ENCODE results near the gene ATG2A.
"Not testable (repeated sequence)": the region's sequence is repeated elsewhere in the genome, so short reads cannot be mapped to it uniquely, and the experiment has no call there.

Gene ATG2A

GRCh38 chr11:64854534-64855502 lies 62.2 kb downstream of the ATG2A start:
- no peak for DNase-seq (ENCODE audit: low read depth in 2 of 2)

GRCh38 chr11:64854157-64854533 lies 62.9 kb downstream of the ATG2A start:
- DNase-seq (ENCODE audit: low read depth in 2 of 2) = no peak

GRCh38 chr11:64853709-64854108 lies 63.3 kb downstream of the ATG2A start:
- DNase-seq (ENCODE audit: low read depth in 2 of 2) = no peak

GRCh38 chr11:64852804-64853509 lies 64.1 kb downstream of the ATG2A start:
- no peak for DNase-seq (ENCODE audit: low read depth in 2 of 2)

GRCh38 chr11:64851831-64852351 lies 65.1 kb downstream of the ATG2A start:
- DNase-seq (ENCODE audit: low read depth in 2 of 2) = no peak

GRCh38 chr11:64850979-64851567 lies 65.9 kb downstream of the ATG2A start:
- peak in 1 of 2 donors; percentile 45 for DNase-seq (ENCODE audit: low read depth in 2 of 2)

- DNase-seq (ENCODE audit: low read depth in 2 of 2) = no peak
Measured at GRCh38 chr11:64849598-64850356, 67.2 kb downstream of the ATG2A start.

GRCh38 chr11:64848826-64849597 lies 68.0 kb downstream of the ATG2A start:
- DNase-seq (ENCODE audit: low read depth in 2 of 2) = no peak

GRCh38 chr11:64848214-64848825 lies 68.7 kb downstream of the ATG2A start:
- no peak for DNase-seq (ENCODE audit: low read depth in 2 of 2)

GRCh38 chr11:64846998-64847666 lies 69.9 kb downstream of the ATG2A start:
- DNase-seq (ENCODE audit: low read depth in 2 of 2) = peak; percentile 94 to 96

- DNase-seq (ENCODE audit: low read depth in 2 of 2) = not testable (repeated sequence)
Measured at GRCh38 chr11:64845776-64846129, 71.3 kb downstream of the ATG2A start.

- no peak for DNase-seq (ENCODE audit: low read depth in 2 of 2)
Measured at GRCh38 chr11:64845129-64845775, 71.8 kb downstream of the ATG2A start.

Data from activated CD4-positive, alpha-beta T cell treated with anti-CD3 and anti-CD28 coated beads for 24 hours (primary cell).